Cardiac ventricle fibroblast (primary cell): ENCODE results near the gene TCF7L2. TPM values are rescaled to one million over a fixed set of nuclear protein-coding genes. Genes with fewer than 3 reads are reported as not detected.

Source experiments
- total RNA-seq: library from RNA; depleted of rRNA; stranded (reverse); fragments of >200 nt; gene quantifications from 2 replicates; pipeline ENCODE4 v1.2.3, GENCODE V29; 2015

Gene TCF7L2
- 7.6 and 9.2 TPM in 2 replicates for total RNA-seq

GRCh38 chr10:112949875-112950507 is at the start of gene TCF7L2:
TCF7L2 (plus strand) TSS chr10:112950247; CDS start chr10:112950757, 510 bp downstream.

